Vagina (tissue), 2 donors: ENCODE data around the gene POLR2B. TPM values are rescaled to one million over a fixed set of nuclear protein-coding genes. Genes with fewer than 3 reads are reported as not detected.

Source experiments
- DNase-seq, 2 donors: peaks; one replicate each; pipeline ENCODE4 v3.0.0-alpha.2; 2017; ENCODE audit errors: extremely low spot score in 2 of 2
- H3K27ac ChIP-seq: fragments of 200-600 bp; sonication (generic); one replicate; pipeline ENCODE4 v1.5.1; 2019
- H3K27me3 ChIP-seq: fragments of 200-600 bp; sonication (generic); one replicate; pipeline ENCODE4 v1.5.1; 2019
- H3K36me3 ChIP-seq, 2 donors: fragments of 200-600 bp; sonication (generic); one replicate each; pipeline ENCODE4 v1.5.1; 2017 to 2019
- H3K4me1 ChIP-seq: fragments of 200-600 bp; sonication (generic); one replicate; pipeline ENCODE4 v1.5.1; 2019
- H3K4me3 ChIP-seq, 2 donors: fragments of 200-600 bp; sonication (generic); 1 replicate in 1 of 2; 2 replicates in 1 of 2; pipeline ENCODE4 v1.5.1; 2016 to 2019
- H3K9me3 ChIP-seq: fragments of 200-600 bp; sonication (generic); one replicate; pipeline ENCODE4 v1.5.1; 2019
- POLR2A ChIP-seq, 2 donors: fragments of 450-650 bp; IDR thresholded peaks; one replicate each; pipeline ENCODE4 v1.6.1; 2017; ENCODE audit warnings: antibody characterized with exemption in 2 of 2, mild to moderate bottlenecking in 2 of 2, moderate library complexity in 2 of 2
- POLR2AphosphoS5 ChIP-seq, 2 donors: sonication (generic); formaldehyde crosslinking; IDR thresholded peaks; one replicate each; pipeline ENCODE4 v1.9.0; 2017; ENCODE audit warnings: antibody characterized with exemption in 2 of 2, mild to moderate bottlenecking in 2 of 2, low read depth in 1 of 2; ENCODE audit not compliant: insufficient read depth in 1 of 2
- intact Hi-C: fragments of 100-400 bp; cut with DNase I; formaldehyde crosslinking; loops from one replicate; pipeline ENCODE4 v1.15.1; 2023
- total RNA-seq: library from RNA; depleted of rRNA; stranded (reverse); fragments of >200 nt; gene quantifications from one replicate; pipeline ENCODE4 v1.2.3, GENCODE V29; 2016
- TF ChIP-seq, protein P1 (sequence below), 3 experiments: fragments of 450-650 bp in 2 of 3; fragments of 200-600 bp in 1 of 3; sonication (generic) in 1 of 3; IDR thresholded peaks; one replicate each; pipeline ENCODE4 v1.5.1; 2017 to 2019; ENCODE audit warnings: antibody characterized with exemption in 3 of 3, mild to moderate bottlenecking in 2 of 3, moderate library complexity in 2 of 3

Gene POLR2B
- total RNA-seq, 1 donor from 2014 or later, result 56.5 TPM

DNA sequence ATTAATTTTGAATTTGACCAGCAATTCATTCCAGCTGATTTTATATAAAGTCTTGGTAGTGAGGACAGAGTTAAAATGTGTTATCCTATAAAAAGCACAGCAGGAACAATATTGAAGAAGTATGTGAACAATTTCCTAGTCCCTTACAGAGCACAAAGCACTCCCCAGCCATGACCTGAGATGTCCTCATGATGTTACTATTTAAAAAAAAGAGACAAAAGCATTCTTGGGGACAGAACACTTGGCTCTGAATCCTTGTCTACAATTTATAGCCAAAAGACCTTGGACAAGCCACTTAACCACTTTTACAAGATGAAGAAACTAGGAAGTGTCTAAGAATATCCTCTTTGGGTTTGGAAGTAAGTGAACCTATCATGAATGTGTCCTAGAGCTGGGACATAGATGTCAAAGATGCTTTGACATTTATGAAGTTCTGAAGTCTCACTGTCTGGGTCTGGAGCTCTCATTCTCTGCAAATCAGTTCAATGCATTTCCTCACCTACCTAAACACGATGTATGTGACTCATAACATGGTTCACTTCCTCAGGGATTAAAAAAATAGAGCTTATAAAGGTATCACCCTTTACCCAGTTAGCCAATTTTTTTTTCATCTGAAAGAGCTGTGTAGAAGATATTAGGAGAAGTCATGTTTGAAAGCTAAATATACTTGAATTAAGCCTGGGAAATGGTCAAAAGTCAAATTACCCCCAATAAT lies 70.1 kb downstream of the POLR2B start:
- intact Hi-C loops, result no loop called here
- Histone ChIP-seq H3K27me3 (no peaks in the 10 kb centered on the region), H3K4me3 (no peak overlapping the region), H3K9me3 (no peaks in the 10 kb centered on the region), H3K4me1 (peaks cover 18% of the 10 kb centered on the region), H3K36me3 (no peaks in the 10 kb centered on the region), H3K27ac (no peak overlapping the region)
- DNase-seq, result no peak
- no peak for TF ChIP-seq POLR2AphosphoS5 (IDR thresholded peaks at IDR 0.05; ENCODE audit: insufficient read depth in 1 of 2, low read depth in 1 of 2)
- TF ChIP-seq, protein P1, sequence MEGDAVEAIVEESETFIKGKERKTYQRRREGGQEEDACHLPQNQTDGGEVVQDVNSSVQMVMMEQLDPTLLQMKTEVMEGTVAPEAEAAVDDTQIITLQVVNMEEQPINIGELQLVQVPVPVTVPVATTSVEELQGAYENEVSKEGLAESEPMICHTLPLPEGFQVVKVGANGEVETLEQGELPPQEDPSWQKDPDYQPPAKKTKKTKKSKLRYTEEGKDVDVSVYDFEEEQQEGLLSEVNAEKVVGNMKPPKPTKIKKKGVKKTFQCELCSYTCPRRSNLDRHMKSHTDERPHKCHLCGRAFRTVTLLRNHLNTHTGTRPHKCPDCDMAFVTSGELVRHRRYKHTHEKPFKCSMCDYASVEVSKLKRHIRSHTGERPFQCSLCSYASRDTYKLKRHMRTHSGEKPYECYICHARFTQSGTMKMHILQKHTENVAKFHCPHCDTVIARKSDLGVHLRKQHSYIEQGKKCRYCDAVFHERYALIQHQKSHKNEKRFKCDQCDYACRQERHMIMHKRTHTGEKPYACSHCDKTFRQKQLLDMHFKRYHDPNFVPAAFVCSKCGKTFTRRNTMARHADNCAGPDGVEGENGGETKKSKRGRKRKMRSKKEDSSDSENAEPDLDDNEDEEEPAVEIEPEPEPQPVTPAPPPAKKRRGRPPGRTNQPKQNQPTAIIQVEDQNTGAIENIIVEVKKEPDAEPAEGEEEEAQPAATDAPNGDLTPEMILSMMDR (IDR thresholded peaks at IDR 0.05), result no peak
- no peak for TF ChIP-seq POLR2A (IDR thresholded peaks at IDR 0.05)

DNA sequence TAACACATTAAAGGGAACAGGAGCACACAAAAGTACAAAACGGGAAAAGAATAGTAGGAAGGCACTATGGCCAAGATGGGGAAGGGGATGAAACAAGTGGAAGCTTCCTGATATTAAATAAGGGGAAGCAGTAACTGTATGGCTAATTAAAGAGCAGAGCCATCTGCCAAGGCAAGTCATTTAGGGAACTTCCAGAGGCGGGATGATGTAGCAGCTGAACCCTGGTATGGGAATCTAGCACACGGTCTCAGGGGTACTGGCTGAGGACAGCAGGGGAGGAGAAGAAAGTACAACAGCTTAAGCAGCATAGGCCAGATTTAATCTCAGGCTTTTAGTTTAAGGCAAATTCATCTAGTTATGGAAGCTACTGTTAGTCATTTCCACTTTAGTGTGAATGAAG lies 72.4 kb downstream of the POLR2B start:
- no peaks in the 10 kb centered on the region for H3K9me3 ChIP-seq
- DNase-seq, result no peak
- no peaks in the 10 kb centered on the region for H3K36me3 ChIP-seq
- peaks cover 17% of the 10 kb centered on the region for H3K4me1 ChIP-seq
- TF ChIP-seq, protein P1 (IDR thresholded peaks at IDR 0.05), result no peak
- TF ChIP-seq POLR2AphosphoS5 (IDR thresholded peaks at IDR 0.05; ENCODE audit: insufficient read depth in 1 of 2, low read depth in 1 of 2) (no peak), POLR2A (IDR thresholded peaks at IDR 0.05) (no peak)
- no peaks in the 10 kb centered on the region for H3K27me3 ChIP-seq
- no peak overlapping the region for H3K4me3 ChIP-seq
- intact Hi-C loops, result no loop called here
- H3K27ac ChIP-seq, result no peak overlapping the region

DNA sequence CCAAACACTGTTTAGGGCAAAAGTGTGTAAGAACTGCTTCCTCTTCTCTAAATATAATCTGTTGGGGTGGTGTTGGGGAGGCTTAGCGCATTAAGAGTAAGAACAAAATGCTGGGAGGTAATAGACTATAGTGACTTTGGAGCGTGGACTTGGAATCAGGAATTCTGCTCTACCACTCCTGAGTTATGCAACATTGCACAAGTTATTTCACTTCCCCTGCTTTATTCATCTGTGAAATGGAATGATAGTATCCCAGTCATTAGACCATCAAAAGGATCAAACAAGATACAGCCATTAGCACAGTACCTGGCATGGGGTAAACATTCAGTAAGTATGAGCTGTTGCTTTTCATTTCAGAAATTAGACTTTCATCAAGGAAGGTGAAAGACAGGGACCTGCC lies 72.8 kb downstream of the POLR2B start:
- H3K9me3 ChIP-seq, result no peaks in the 10 kb centered on the region
- no peak for DNase-seq
- peaks cover 19% of the 10 kb centered on the region for H3K4me1 ChIP-seq
- TF ChIP-seq, protein P1 (IDR thresholded peaks at IDR 0.05), result no peak
- H3K4me3 ChIP-seq, result no peak overlapping the region
- no peaks in the 10 kb centered on the region for H3K36me3 ChIP-seq
- intact Hi-C loops, result no loop called here
- H3K27me3 ChIP-seq, result no peaks in the 10 kb centered on the region
- H3K27ac ChIP-seq, result no peak overlapping the region

DNA sequence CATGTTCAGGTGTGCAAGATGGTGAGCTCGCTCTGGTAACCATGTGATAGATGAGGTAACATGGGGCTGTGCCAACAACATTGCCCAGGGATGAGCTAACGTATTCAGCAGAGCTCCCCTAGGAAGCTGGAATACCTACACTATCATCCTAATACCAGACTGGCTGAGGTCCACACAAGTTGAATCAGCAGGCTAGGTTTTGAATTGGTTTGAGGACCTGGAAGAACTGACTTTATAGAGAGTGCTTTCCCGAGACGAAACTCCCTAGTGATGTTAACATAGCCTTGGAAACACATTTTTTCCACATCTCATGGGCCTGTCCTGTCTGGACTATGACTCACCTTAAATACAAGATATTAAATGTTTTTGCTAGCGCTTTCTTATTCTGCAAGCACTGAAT lies 74.8 kb downstream of the POLR2B start:
- Histone ChIP-seq H3K27ac (no peak overlapping the region), H3K27me3 (no peaks in the 10 kb centered on the region), H3K9me3 (no peaks in the 10 kb centered on the region), H3K36me3 (no peaks in the 10 kb centered on the region), H3K4me3 (no peak overlapping the region), H3K4me1 (peaks cover 23% of the 10 kb centered on the region)
- intact Hi-C loops, result no loop called here
- TF ChIP-seq POLR2A (IDR thresholded peaks at IDR 0.05) (no peak), POLR2AphosphoS5 (IDR thresholded peaks at IDR 0.05; ENCODE audit: insufficient read depth in 1 of 2, low read depth in 1 of 2) (no peak)
- TF ChIP-seq, protein P1 (IDR thresholded peaks at IDR 0.05), result no peak
- DNase-seq, result no peak

DNA sequence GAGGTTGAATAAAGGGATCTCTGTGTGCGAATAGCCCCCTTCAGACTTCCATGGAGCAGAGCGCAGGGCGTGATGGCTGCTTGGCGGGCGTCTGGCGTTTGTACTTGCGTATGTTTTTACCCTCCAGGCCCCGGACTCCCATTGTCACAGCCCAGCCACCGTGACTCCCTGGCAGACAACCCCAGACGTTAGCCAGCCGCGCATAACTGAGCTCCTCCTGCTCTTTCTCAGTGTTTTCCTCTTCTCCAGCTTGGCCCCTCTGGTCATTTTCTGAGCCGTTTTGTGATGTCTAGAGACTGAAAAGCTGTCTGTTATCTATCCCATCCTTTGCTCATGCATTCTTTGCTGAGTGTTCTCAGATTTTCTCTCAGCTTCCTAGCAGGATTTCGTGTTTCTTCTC lies 77.2 kb downstream of the POLR2B start:
- H3K27me3 ChIP-seq, result no peaks in the 10 kb centered on the region
- H3K4me1 ChIP-seq, result peaks cover 18% of the 10 kb centered on the region
- no peak overlapping the region for H3K4me3 ChIP-seq
- intact Hi-C loops, result no loop called here
- H3K27ac ChIP-seq, result peak overlapping the region; percentile 12
- H3K36me3 ChIP-seq, result no peaks in the 10 kb centered on the region
- no peaks in the 10 kb centered on the region for H3K9me3 ChIP-seq
- DNase-seq, result no peak
- TF ChIP-seq POLR2A (IDR thresholded peaks at IDR 0.05), result no peak
